ENCODE measurements around the gene FAM193B. TPM values are rescaled to one million over a fixed set of nuclear protein-coding genes. Genes with fewer than 3 reads are reported as not detected.

Gene FAM193B
- total and polyA plus RNA-seq, 2 of the 13 experiments (the other 11 are each of a cell fraction or from before 2014, with no cell fraction given), result 21.2 to 40.9 TPM

- TF ChIP-seq HNF1A (IDR thresholded peaks at IDR 0.05; ENCODE audit: low read depth) (no peak), HNF1A (CRISPR knock-in tag; IDR thresholded peaks at IDR 0.05; ENCODE audit: borderline replicate concordance) (no peak), MXD1 (CRISPR knock-in tag; IDR thresholded peaks at IDR 0.05) (no peak), RFXANK (CRISPR knock-in tag; IDR thresholded peaks at IDR 0.05) (no peak; the same call in 1 of the 2 replicates), HIC2 (CRISPR knock-in tag; IDR thresholded peaks at IDR 0.05; ENCODE audit: low read depth) (no peak), ZSCAN30 (CRISPR knock-in tag; IDR thresholded peaks at IDR 0.05) (no peak), HMGXB4 (CRISPR knock-in tag; IDR thresholded peaks at IDR 0.05; ENCODE audit: borderline replicate concordance in 1 of 2, low read depth in 1 of 2) (peak; percentile 16 to 68; a peak in 2 of 4 replicates), MEIS1 (CRISPR knock-in tag; IDR thresholded peaks at IDR 0.05; ENCODE audit: borderline replicate concordance) (no peak), KLF16 (CRISPR knock-in tag; IDR thresholded peaks at IDR 0.05) (peak in 1 of 2 experiments; percentile 63; a peak in 1 of 4 replicates), ZNF552 (CRISPR knock-in tag; IDR thresholded peaks at IDR 0.05; ENCODE audit: borderline replicate concordance) (no peak), ARID5B (CRISPR knock-in tag; IDR thresholded peaks at IDR 0.05) (peak; percentile 9; the same call in 1 of the 2 replicates), FOXA1 (IDR thresholded peaks at IDR 0.05) (no peak), FOXA1 (CRISPR knock-in tag; IDR thresholded peaks at IDR 0.05) (no peak), ZNF234 (CRISPR knock-in tag; conservative IDR thresholded peaks at IDR 0.05) (no peak), HMG20B (CRISPR knock-in tag; conservative IDR thresholded peaks at IDR 0.05) (no peak), RORA (CRISPR knock-in tag; IDR thresholded peaks at IDR 0.05) (no peak), RFX3 (CRISPR knock-in tag; IDR thresholded peaks at IDR 0.05) (no peak)
These were observed 56.9 kb downstream of the FAM193B start, which contains the start of gene PDLIM7 (continued) for GRCh38 chr5:177497292-177498012.
